Measurements from ENCODE around the gene GPR15. TPM values are rescaled to one million over a fixed set of nuclear protein-coding genes. Genes with fewer than 3 reads are reported as not detected.

Gene GPR15
- total RNA-seq, 1 experiment from 2014 or later = not detected

DNA sequence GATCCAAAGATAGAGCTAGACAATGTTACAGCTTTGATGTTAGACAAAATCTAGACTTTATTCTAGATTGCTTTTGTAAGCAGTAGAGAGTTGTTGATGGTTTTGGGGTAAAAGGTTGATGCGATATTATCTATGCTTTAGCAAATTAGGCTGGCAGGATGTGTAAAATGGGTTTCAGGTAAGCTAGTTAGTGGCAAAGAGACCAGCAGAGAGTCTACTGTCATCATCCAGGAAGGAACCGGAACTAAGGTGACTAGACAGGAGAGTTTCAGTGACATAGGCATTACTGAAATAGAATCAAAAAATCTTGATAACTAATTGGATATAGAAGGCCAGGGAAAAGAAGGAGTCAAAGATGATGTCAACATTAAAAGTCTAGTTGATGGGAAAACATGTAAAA is 23.2 kb upstream of the GPR15 start:
- Mint-ChIP-seq H3K9me3 (peaks cover 0 to 4% of the 10 kb centered on the region in 2 experiments; a peak in 1 of 5 replicates), H3K36me3 (ENCODE audit: insufficient read depth in 1 of 3, low read depth in 3 of 3) (no peaks in the 10 kb centered on the region), H3K27ac (no peak overlapping the region), H3K4me3 (no peak overlapping the region), H3K27me3 (ENCODE audit: low read depth) (peaks cover 2% of the 10 kb centered on the region; the same call in 1 of the 2 replicates), H3K4me1 (no peaks in the 10 kb centered on the region; a peak in 1 of 4 replicates)
- Histone ChIP-seq H3K23ac (ENCODE audit: insufficient read length, low read depth, low read length) (no peak overlapping the region), H3K4me1 (ENCODE audit: insufficient read depth, low read length) (no peaks in the 10 kb centered on the region), H2BK120ac (ENCODE audit: low read depth, low read length, poor library complexity, severe bottlenecking) (no peak overlapping the region), H2BK5ac (ENCODE audit: insufficient read length, low read length) (no peak overlapping the region), H4K20me1 (ENCODE audit: control insufficient read depth, insufficient read depth, insufficient read length) (no peaks in the 10 kb centered on the region), H3K27ac (ENCODE audit: insufficient read length, low read depth, low read length) (no peak overlapping the region), H3K79me2 (ENCODE audit: insufficient read depth, low read length) (no peaks in the 10 kb centered on the region), H3K4me2 (ENCODE audit: insufficient read depth, insufficient read length, low read length) (no peak overlapping the region), H3K27me3 (ENCODE audit: insufficient read depth, low read length) (no peaks in the 10 kb centered on the region), H3K79me1 (ENCODE audit: insufficient read depth, low read depth, low read length, poor library complexity, severe bottlenecking) (no peaks in the 10 kb centered on the region), H2AK5ac (ENCODE audit: insufficient read length, low read length) (no peak overlapping the region), H3K56ac (ENCODE audit: insufficient read length, low read depth, low read length) (no peak overlapping the region), H3K9me3 (ENCODE audit: control insufficient read depth, low read depth, low read length) (no peaks in the 10 kb centered on the region), H3K18ac (ENCODE audit: insufficient read length, low read depth, low read length) (no peak overlapping the region), H4K91ac (ENCODE audit: insufficient read length, low read depth, low read length) (no peak overlapping the region), H2AFZ (ENCODE audit: low read length) (no peak overlapping the region), H3K9ac (ENCODE audit: extremely low read depth, insufficient read length, low read length) (no peak overlapping the region), H2BK12ac (ENCODE audit: insufficient read length, low read depth, low read length) (no peak overlapping the region), H2BK20ac (ENCODE audit: low read depth, low read length, poor library complexity, severe bottlenecking) (no peak overlapping the region), H4K5ac (ENCODE audit: insufficient read length, low read depth, low read length) (no peak overlapping the region), H4K8ac (replicated peaks; ENCODE audit: insufficient read length, low read depth, low read length) (no peak overlapping the region), H3T11ph (ENCODE audit: low read length) (no peak overlapping the region), H3K4ac (ENCODE audit: low read depth, low read length) (no peak overlapping the region), H2BK15ac (ENCODE audit: low read depth, low read length) (no peak overlapping the region), H3K14ac (ENCODE audit: insufficient read depth, low read length) (no peak overlapping the region), H3K23me2 (ENCODE audit: insufficient read length, low read depth, low read length, poor library complexity, severe bottlenecking) (no peaks in the 10 kb centered on the region)
- WGBS (ENCODE audit: extremely low coverage, insufficient read length, low lambda C conversion rate) = 100% methylated on average over 1 of the region's 2 CpGs
- no peak for DNase-seq
- TF ChIP-seq, protein P1, sequence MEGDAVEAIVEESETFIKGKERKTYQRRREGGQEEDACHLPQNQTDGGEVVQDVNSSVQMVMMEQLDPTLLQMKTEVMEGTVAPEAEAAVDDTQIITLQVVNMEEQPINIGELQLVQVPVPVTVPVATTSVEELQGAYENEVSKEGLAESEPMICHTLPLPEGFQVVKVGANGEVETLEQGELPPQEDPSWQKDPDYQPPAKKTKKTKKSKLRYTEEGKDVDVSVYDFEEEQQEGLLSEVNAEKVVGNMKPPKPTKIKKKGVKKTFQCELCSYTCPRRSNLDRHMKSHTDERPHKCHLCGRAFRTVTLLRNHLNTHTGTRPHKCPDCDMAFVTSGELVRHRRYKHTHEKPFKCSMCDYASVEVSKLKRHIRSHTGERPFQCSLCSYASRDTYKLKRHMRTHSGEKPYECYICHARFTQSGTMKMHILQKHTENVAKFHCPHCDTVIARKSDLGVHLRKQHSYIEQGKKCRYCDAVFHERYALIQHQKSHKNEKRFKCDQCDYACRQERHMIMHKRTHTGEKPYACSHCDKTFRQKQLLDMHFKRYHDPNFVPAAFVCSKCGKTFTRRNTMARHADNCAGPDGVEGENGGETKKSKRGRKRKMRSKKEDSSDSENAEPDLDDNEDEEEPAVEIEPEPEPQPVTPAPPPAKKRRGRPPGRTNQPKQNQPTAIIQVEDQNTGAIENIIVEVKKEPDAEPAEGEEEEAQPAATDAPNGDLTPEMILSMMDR (conservative IDR thresholded peaks at IDR 0.05) = no peak
